Posterior cingulate gyrus (tissue), 11 donors: ENCODE data around the gene ROM1.
"Not testable (repeated sequence)": the region's sequence is repeated elsewhere in the genome, so short reads cannot be mapped to it uniquely, and the experiment has no call there.

Source experiments
- DNase-seq, 10 donors: peaks; one replicate each; pipeline versions ENCODE4 v3.0.0 to v3.0.0-alpha.2; 2020 to 2021; ENCODE audit warnings: mixed read lengths in 3 of 10
- intact Hi-C: fragments of 100-400 bp; cut with DNase I; formaldehyde crosslinking; loops from one replicate; pipeline ENCODE4 v1.15.1; 2023

The ROM1 gene

GRCh38 chr11:62580959-62581715 is 31.9 kb upstream of the ROM1 start:
- intact Hi-C loops = no loop called here
- no peak for DNase-seq

- DNase-seq, intact Hi-C loops: not testable (repeated sequence)
Measured at GRCh38 chr11:62581735-62582134, 31.3 kb upstream of the ROM1 start.

- intact Hi-C loops = not testable (repeated sequence)
- DNase-seq = peak in 1 of 10 donors; percentile 27
Measured at GRCh38 chr11:62585356-62585755, 27.7 kb upstream of the ROM1 start.

- DNase-seq = peak in 1 of 10 donors; percentile 2
- intact Hi-C loops = no loop called here
Measured at GRCh38 chr11:62588966-62589637, 24.0 kb upstream of the ROM1 start.

GRCh38 chr11:62591448-62592145 is 21.5 kb upstream of the ROM1 start, which contains the start of gene TUT1:
Gene TUT1, minus strand, starts transcription at chr11:62591523. Its CDS starts 38 bp downstream, at chr11:62591485.
- DNase-seq = peak; percentile 94 to 99 (median 96)
- intact Hi-C loops = loop anchor here (1.0 to 10.0 kb wide), 2 partner anchors 17 to 113 kb away; partner anchors contain the start of genes BSCL2 and GNG3

GRCh38 chr11:62592146-62592815 is 20.8 kb upstream of the ROM1 start:
- DNase-seq = no peak

GRCh38 chr11:62592989-62593421 is 20.1 kb upstream of the ROM1 start:
- intact Hi-C loops = loop anchor here (1.0 to 10.0 kb wide), 2 partner anchors 8 to 112 kb away; partner anchors contain the start of genes BSCL2, GNG3 and MTA2
- peak in 5 of 10 donors; percentile 14 to 91 (median 62) for DNase-seq

More at GRCh38 chr11:62592146-62592815, 20.8 kb upstream of the ROM1 start:
- intact Hi-C loops = loop anchor here (10.0 kb wide), 1 partner anchor 113 kb away; the partner anchor contains the start of genes BSCL2 and GNG3

GRCh38 chr11:62593434-62594044 is 19.5 kb upstream of the ROM1 start:
- peak in 9 of 10 donors; percentile 61 to 96 (median 75) for DNase-seq
- intact Hi-C loops = loop anchor here (1.0 to 10.0 kb wide), 2 partner anchors 8 to 111 kb away; partner anchors contain the start of genes BSCL2, GNG3 and MTA2

- DNase-seq = peak in 1 of 10 donors; percentile 34
- intact Hi-C loops = loop anchor here (10.0 kb wide), 1 partner anchor 110 kb away; the partner anchor contains the start of genes BSCL2 and GNG3
Measured at GRCh38 chr11:62595124-62595523, 17.9 kb upstream of the ROM1 start.

GRCh38 chr11:62599069-62599696 is 13.9 kb upstream of the ROM1 start:
- intact Hi-C loops = loop anchor here (10.0 kb wide), 1 partner anchor 106 kb away; the partner anchor contains the start of genes BSCL2 and GNG3
- DNase-seq = peak; percentile 76 to 98 (median 86)

- DNase-seq = no peak
- intact Hi-C loops = loop anchor here (2.0 to 10.0 kb wide), 2 partner anchors 21 to 105 kb away; partner anchors contain the start of genes B3GAT3, BSCL2 and GNG3
Measured at GRCh38 chr11:62599901-62600300, 13.2 kb upstream of the ROM1 start.

GRCh38 chr11:62600367-62601121 is 12.5 kb upstream of the ROM1 start:
- DNase-seq = no peak
- intact Hi-C loops = loop anchor here (1.0 to 2.0 kb wide), 2 partner anchors 7 to 20 kb away; partner anchors contain the start of gene B3GAT3

- intact Hi-C loops = loop anchor here (1.0 to 2.0 kb wide), 2 partner anchors 8 to 20 kb away; partner anchors contain the start of gene B3GAT3
- DNase-seq = peak in 7 of 10 donors; percentile 37 to 91 (median 46)
Measured at GRCh38 chr11:62601122-62601371, 12.0 kb upstream of the ROM1 start.

- peak; percentile 95 to 99 (median 96) for DNase-seq
- intact Hi-C loops = loop anchor here (1.0 to 2.0 kb wide), 2 partner anchors 8 to 19 kb away; partner anchors contain the start of gene B3GAT3
Measured at GRCh38 chr11:62601372-62602140, 11.5 kb upstream of the ROM1 start, which contains the start of gene MTA2. Gene MTA2, minus strand, starts transcription at chr11:62601865. Its CDS starts 415 bp downstream, at chr11:62601450.

- intact Hi-C loops = no loop called here
- peak in 9 of 10 donors; percentile 51 to 95 (median 64) for DNase-seq
Measured at GRCh38 chr11:62602141-62603071, 10.7 kb upstream of the ROM1 start.

GRCh38 chr11:62603072-62603408 is 10.0 kb upstream of the ROM1 start:
- no peak for DNase-seq
- intact Hi-C loops = no loop called here
